ENCODE data around the gene TBC1D8.

DNA sequence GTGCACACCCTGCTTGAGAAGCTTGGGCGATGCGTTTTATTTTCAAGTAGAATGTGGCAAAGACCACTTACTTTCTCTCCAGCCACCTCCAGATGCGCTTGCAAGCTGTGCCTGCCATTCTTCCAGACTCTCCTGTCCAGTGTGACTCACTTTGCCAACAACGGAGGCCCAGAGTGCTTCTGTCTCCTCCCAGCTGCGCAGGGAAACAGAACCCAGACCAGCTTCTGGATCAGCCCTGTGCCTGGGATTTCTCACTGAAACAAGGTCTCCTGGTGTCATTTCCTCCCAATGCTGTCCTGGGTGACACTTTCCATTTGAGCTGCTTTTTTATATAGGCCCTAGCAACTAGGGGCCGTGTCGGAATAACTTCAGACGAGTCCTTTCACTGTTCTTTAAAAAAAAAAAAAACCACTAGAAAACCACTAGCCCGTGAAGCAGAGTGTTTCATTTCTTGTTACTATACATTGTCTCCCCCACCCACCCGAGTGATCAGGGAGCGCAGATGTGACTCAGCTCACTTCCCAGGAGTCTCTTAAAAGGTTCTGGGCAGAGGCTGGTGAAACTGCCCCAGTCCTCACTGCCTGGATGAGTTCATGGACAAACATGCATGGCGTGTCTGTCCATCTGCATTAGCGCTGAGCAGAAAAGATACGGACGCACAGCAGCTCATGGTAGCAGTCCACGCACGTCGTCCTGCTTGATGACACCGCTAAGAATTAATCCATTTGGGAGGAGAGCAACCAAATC is 174.4 kb downstream of the TBC1D8 start:
- TF ChIP-seq, protein P1, sequence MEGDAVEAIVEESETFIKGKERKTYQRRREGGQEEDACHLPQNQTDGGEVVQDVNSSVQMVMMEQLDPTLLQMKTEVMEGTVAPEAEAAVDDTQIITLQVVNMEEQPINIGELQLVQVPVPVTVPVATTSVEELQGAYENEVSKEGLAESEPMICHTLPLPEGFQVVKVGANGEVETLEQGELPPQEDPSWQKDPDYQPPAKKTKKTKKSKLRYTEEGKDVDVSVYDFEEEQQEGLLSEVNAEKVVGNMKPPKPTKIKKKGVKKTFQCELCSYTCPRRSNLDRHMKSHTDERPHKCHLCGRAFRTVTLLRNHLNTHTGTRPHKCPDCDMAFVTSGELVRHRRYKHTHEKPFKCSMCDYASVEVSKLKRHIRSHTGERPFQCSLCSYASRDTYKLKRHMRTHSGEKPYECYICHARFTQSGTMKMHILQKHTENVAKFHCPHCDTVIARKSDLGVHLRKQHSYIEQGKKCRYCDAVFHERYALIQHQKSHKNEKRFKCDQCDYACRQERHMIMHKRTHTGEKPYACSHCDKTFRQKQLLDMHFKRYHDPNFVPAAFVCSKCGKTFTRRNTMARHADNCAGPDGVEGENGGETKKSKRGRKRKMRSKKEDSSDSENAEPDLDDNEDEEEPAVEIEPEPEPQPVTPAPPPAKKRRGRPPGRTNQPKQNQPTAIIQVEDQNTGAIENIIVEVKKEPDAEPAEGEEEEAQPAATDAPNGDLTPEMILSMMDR (IDR thresholded peaks at IDR 0.05), result no peak
- no peak for TF ChIP-seq POLR2A (IDR thresholded peaks at IDR 0.05)
